IPS-18c (cell line): ENCODE results near the gene CEBPA.

ENCODE experiments used
- H3K4me3 ChIP-seq: 2 replicates; pipeline ENCODE4 v1.7.0; 2013; ENCODE audit warnings: low read depth, mild to moderate bottlenecking, low read length, moderate library complexity; ENCODE audit not compliant: insufficient read depth
- H3K9me3 ChIP-seq: one replicate; pipeline ENCODE4 v1.6.1; 2013; ENCODE audit warnings: mild to moderate bottlenecking, low read length, moderate library complexity; ENCODE audit not compliant: control insufficient read depth, insufficient read depth

CEBPA gene

DNA sequence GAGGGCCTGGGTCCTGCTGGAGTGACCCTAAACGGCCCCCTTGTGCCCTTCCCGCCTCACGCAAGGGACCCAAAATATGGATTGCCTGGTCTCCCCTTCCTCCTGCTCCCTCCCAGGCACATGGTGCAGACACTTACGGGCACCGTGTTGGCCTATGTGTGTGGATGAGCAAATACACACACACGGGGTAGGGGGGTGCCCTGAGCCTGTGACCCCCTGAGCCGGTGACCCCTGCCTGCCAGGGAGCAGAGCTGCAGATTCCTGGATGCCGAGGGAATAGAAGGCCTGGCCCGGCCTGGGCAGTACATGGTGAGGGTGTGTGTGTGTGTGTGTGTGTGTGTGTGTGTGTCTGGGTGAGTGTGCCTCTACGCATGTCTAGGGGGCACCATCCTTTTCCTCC is 33.3 kb downstream of the CEBPA start:
- no peaks in the 10 kb centered on the region for H3K9me3 ChIP-seq
- H3K4me3 ChIP-seq = no peak overlapping the region

DNA sequence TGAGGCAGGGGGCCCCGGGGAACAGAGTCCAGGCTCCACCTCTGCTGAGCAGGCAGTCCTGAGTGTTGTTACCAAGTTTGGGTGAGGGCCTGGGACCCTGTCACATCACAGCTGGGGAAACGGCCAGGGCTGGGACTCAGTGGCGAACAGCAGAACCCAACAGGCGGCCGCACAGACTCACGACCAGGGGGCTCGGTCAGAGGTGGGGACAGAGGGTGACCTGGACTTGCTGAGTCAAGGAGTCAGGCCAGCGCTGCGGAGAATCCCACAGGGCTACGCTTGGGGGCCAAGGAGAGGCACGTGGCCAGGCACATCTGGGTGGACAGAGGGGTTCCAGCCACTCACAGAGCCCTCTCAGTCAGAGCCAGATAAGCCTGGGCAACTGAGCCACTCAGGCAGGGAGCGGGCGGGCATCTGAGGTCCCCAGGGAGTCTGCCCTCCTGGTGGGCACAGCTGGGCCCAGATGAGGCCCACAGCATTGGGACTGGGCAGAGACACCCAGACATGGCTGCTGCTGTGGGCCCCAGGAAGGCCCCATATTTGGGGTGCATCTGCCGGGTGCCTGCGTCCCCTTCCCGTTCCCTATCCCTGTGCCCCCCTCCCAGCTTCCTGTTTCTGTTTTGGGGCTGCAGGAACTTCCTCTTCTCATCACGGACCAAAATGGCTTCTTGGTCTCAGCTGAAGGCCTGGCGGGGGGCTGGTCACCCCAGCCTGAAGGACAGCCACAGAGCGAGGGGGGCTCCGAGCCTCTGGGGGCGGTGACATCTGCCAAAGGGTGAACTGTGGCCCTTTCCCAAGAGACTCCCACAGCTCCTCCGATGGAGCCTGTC is 34.0 kb downstream of the CEBPA start:
- Histone ChIP-seq H3K9me3 (no peaks in the 10 kb centered on the region), H3K4me3 (no peak overlapping the region)

DNA sequence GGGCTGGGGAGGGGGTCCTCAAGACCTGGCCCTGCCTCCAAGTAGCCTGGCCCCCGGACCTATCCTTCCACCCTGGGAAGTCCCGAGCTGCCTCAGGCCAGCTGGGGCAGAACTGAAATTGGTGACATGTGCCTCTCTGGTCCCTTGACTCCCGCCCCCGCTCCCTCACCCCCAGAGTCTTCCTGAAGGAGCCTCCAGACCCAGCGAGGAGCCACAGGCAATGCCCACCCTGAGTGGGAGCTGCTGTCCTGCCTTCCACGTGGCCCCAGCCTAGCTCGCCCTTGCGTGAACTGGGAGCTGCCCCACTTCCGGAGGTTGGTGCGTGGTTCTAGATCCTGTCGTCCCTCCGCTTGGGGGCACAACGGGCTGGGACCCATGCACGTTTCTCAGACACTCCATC is 34.6 kb downstream of the CEBPA start:
- Histone ChIP-seq H3K4me3 (no peak overlapping the region), H3K9me3 (no peaks in the 10 kb centered on the region)

DNA sequence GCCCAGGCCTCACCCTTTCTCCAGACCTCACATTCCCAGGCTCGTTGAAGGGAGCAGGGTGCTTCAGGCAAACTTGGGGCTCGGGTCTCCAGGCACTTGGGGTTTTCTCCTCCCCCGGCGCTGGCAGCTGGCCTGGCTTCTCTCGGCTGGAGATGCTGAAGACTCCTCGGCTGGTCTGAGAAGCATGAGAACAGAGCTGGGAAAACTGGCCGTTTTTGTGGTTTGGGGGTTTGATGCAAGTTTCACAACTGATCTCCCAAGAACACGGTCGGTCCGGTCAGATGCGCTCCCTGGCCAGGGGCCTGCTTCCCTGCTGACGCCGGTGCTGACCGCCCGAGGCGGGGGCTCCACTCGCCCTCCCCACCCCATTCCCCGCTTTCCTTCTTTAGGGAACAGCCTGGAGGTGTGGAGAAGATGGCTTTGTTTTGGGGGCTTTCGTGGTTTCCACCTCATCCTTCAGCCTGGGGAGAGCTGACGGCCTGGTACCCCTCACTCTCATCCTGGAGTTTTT is 35.3 kb downstream of the CEBPA start:
- no peak overlapping the region for H3K4me3 ChIP-seq
- H3K9me3 ChIP-seq = no peaks in the 10 kb centered on the region

DNA sequence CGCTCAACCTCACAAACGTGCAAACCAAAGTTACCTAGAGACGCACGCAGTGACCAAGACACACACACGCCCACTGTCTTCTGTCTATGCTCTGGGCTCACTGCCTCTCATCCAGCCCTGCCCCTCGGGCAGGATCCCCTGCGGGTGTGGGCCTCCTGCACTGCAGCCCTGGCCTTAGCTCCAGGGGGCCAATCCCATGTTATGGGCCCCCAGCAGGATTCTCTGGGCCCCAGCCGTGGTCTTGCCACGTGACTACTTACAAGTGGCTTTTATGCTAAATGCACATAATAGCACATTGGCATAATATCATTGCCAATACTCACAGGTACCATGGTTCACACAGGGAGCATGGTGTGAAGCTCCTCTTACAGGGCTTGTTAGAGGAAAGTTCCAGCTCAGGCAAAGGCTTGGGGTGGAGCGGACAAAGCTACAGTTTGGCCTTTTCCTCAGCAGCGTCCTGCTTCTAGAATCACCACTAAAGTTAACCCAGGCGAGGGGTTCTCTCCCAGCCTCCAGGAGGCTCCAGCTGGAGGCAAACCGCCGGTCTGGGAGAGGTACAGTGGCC is 37.4 kb downstream of the CEBPA start:
- H3K9me3 ChIP-seq = no peaks in the 10 kb centered on the region
- no peak overlapping the region for H3K4me3 ChIP-seq

- Histone ChIP-seq H3K4me3 (no peak overlapping the region), H3K9me3 (no peaks in the 10 kb centered on the region)
Measured at GRCh38 chr19:33263325-33264023, 38.9 kb downstream of the CEBPA start.

DNA sequence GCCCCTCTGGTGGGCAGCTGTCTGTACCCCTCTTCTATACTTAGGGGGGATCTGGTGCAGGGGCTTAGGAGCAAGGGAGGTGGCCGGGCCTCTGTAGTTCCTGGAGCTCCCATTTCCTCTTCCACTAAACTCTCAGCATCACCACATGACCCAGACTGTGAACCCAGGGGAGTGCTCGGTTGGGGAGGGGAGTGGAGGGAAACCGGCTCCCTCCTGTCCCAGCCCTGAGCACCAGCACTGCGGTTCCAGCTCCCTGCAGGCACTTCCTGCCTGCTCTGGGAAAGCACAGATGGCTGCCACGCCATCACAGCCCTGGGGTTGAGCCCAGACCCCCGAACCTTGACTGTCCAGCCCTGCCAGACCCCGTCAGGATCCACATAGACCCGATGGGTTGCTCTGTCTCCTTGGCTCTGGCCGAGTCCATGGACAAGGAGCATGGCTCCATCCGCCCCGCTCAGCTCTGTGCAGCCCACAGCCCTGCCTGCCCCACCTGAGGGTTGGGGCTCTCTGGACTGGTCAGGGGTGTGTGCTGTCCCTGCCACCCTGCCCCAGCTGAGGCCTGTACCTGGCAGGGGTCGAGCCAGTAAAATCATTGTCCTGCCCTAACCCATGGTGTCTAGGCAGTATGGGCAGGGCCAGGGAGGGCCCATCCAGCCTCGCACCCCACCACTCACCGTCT is 40.7 kb downstream of the CEBPA start:
- Histone ChIP-seq H3K4me3 (no peak overlapping the region), H3K9me3 (no peaks in the 10 kb centered on the region)

DNA sequence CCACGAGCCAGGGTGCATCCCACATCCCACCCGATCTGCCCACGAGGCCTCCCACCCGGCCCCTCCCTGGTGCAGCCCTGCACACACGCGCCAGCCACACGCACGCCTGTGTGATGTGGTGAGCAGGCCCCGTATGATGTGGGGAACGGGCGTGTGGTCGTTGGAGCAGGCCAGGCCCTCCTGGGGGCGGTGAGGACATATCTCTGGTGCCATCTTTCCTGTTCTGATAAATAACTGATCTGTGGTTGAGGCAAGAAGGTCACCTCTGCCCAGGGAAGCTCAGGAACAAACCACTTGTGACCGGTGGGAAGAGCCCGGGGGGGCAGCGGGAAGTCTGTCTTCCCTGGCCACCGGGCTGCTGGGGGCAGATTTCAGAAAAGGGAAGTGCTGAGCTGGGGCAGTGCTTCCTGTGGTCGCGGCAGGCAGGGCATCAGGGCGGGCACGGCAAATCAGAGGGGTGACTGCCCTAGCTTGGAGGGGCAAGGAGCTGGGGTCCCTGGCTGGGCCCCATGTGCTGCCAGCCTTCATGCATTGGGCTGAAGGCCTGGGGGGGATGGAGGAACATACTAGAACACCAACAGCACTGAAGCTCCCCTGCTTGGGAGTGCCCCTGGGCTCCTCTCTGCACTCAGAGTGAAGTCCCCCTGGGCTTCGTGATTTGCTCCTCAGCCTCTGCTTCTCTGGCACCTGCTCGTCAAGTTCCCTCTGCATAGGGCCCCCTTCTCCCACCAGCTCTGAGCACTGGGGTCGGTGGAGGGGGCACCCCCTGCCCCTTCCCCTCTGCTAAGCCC is 41.5 kb downstream of the CEBPA start:
- no peak overlapping the region for H3K4me3 ChIP-seq
- H3K9me3 ChIP-seq = no peaks in the 10 kb centered on the region

DNA sequence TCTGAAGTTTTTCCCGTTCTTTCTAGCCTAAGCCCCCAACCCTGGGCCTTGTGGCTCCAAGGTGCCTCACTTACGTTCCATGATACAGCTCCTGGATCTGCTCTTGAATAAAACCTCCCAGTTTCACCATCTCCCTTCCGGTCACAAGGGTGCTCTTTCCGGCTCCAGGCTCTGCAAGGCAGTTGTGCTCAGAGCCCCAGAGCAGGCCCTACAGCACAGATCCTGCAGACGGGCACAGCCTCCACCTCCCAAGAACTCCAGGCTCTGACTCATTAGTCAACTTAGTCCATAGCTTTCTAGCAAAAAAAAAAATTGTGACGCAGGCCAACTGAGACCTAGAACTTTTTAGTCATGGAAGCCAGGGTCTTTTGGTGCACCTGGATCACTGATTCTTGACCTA is 42.8 kb downstream of the CEBPA start:
- H3K9me3 ChIP-seq = no peaks in the 10 kb centered on the region
- H3K4me3 ChIP-seq = no peak overlapping the region

DNA sequence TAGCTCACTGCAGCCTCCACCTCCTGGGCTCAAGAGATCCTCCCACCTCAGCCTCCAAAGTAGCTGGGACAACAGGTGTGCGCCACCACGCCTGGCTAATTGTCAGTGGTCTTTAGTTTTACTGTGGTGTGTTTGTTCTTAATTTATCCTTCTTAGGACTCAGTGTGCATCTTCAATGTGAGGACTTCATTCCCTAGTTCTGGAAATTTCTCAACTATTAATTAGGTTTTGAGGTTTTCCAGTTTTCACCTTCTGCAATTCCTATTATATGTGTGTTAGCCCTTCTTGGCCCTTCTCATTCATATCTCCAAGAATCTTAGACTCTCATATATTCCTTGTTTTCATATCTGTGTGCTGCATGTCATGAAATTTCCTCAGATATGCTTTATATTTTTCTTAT is 44.5 kb downstream of the CEBPA start:
- Histone ChIP-seq H3K4me3 (no peak overlapping the region), H3K9me3 (no peaks in the 10 kb centered on the region)

DNA sequence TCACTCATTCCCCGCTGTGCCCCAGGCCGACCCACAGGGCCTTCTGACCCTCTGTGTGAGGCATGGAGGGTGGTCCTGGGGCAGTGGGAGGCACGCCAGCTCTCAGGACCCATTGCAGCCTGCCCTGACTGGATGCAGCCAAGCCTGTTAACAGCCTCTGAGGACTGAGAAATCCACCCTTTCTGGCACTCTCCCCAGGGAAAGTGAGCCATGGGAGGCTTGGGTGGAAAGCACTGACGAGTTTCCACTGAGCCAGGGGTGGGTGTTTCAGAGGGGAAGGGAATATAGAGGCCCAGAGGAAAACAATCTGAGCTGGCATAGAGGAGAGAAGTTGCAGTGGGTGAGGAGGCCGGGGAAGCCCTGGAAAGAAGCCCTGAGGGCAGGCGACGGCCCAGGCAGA is 46.1 kb downstream of the CEBPA start:
- H3K4me3 ChIP-seq = no peak overlapping the region
- no peaks in the 10 kb centered on the region for H3K9me3 ChIP-seq

- Histone ChIP-seq H3K4me3 (no peak overlapping the region), H3K9me3 (no peaks in the 10 kb centered on the region)
Measured at GRCh38 chr19:33255781-33256180, 46.6 kb downstream of the CEBPA start.

DNA sequence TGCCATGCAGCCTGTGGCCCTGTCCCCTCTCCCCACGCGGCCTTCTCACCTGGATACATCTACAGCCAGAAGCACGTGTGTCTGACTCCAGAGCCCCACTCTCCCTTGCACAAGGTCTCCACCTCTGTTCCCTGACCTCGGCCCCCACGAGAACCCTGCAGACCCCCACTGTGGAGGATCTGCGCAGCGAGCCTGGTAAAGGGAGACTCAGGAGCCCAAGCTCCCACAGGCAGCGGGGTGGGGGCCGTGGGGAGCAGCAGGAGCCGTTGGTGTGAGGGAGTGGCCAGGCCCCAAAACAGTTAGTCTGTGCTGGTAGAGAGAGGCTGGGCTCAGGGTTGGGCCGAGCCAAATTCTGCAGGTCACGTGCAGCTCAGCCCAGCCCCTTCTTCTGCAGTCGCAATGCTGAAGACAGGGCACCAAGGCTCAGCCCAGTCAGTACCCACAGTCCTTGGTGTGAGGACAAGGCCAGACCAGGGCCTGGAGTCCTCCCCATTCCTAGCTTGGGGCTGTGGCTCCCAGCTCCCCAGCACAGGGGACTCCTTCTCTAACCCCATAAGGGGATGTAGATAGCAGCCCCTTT is 48.0 kb downstream of the CEBPA start:
- H3K4me3 ChIP-seq = no peak overlapping the region
- H3K9me3 ChIP-seq = no peaks in the 10 kb centered on the region

- Histone ChIP-seq H3K9me3 (no peaks in the 10 kb centered on the region), H3K4me3 (no peak overlapping the region)
Measured at GRCh38 chr19:33252971-33253370, 49.4 kb downstream of the CEBPA start.

DNA sequence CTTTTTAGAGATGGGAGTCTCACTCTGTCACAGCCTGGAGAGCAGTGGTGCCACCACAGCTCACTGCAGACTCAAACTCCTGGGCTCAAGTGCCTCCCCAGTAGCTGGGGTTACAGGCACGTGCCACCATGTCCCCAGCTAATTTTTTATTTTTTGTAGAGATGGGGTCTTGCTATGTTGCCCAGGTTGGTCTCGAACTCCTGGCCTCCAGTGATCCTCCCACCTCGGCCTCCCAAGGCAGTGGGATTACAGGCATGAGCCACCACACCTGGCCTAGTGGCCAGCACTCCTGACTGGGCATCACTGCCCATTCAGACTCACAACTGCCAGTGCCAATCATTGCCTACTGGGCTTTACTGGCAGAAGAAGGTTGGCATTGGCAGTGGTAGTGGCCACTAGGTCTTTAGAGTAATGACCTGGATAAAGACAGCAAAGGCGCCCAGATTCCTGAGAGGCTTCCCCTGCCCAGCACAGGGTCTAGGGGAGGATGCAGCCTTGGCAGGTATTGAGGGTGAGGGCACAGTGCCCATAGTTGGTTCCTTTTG is 49.8 kb downstream of the CEBPA start:
- Histone ChIP-seq H3K4me3 (no peak overlapping the region), H3K9me3 (no peaks in the 10 kb centered on the region)

GRCh38 chr19:33251526-33252090 is 50.7 kb downstream of the CEBPA start:
- Histone ChIP-seq H3K4me3 (no peak overlapping the region), H3K9me3 (no peaks in the 10 kb centered on the region)
